MM.1S (cell line): ENCODE results near the gene TCHP.

Experiments used
- CTCF ChIP-seq: fragments of 300-600 bp; sonication (generic); IDR thresholded peaks from 2 replicates; pipeline ENCODE4 v1.5.1; 2016; ENCODE audit warnings: antibody characterized with exemption, low read length, mixed read lengths
- EZH2 ChIP-seq: fragments of 300-600 bp; sonication (generic); optimal IDR thresholded peaks from 2 replicates; pipeline ENCODE3; 2017; ENCODE audit warnings: low read depth, mild to moderate bottlenecking, antibody characterized with exemption, low read length, mixed read lengths

GRCh38 chr12:109890620-109891170 lies 9.4 kb upstream of the TCHP start:
- TF ChIP-seq CTCF, result no peak
- no peak for TF ChIP-seq EZH2
